OCI-LY7 (cell line): ENCODE data around the gene MLX. TPM values are rescaled to one million over a fixed set of nuclear protein-coding genes. Genes with fewer than 3 reads are reported as not detected.

ENCODE experiments used
- BruUV-seq: library from RNA; stranded (reverse); fragments of 400-500 nt; replicated peaks from 2 replicates; lab custom pipeline; 2021; lab: Mats Ljungman, UMichigan
- CTCF ChIA-PET: fragments of 300-600 bp; sonication (Branson Sonifier 250); formaldehyde crosslinking; loops from one replicate; lab custom pipeline; 2022; ENCODE audit warnings: antibody characterized with exemption; ENCODE audit not compliant: unreplicated experiment; lab: Charles Lee
- POLR2A ChIA-PET: fragments of 300-600 bp; sonication (Branson Sonifier 250); formaldehyde crosslinking; loops from one replicate; lab custom pipeline; 2022; ENCODE audit warnings: antibody characterized with exemption; lab: Charles Lee
- DNase-seq: peaks from one replicate; pipeline ENCODE4 v3.0.0-alpha.2; 2015; ENCODE audit warnings: low spot score
- H2AFZ ChIP-seq: fragments of 200-600 bp; sonication (generic), shearing (Covaris generic); 2 replicates; pipeline ENCODE4 v1.6.1; 2014; ENCODE audit warnings: mild to moderate bottlenecking, antibody characterized with exemption, low read length, moderate library complexity
- H3K27ac ChIP-seq: fragments of 200-600 bp; sonication (generic); 2 replicates; pipeline ENCODE4 v1.5.1; 2014; ENCODE audit warnings: mixed run types, low read depth, mild to moderate bottlenecking, moderate library complexity, low read length, inconsistent platforms; ENCODE audit not compliant: poor library complexity, severe bottlenecking
- H3K36me3 ChIP-seq: fragments of 200-600 bp; sonication (generic); 2 replicates; pipeline ENCODE4 v1.6.1; 2014; ENCODE audit warnings: mild to moderate bottlenecking, antibody characterized with exemption, low read length, moderate library complexity, mixed read lengths; ENCODE audit not compliant: insufficient read depth
- H3K4me1 ChIP-seq: fragments of 200-600 bp; sonication (generic); 2 replicates; pipeline ENCODE4 v1.5.1; 2014; ENCODE audit warnings: mild to moderate bottlenecking, low read length; ENCODE audit not compliant: insufficient read depth, poor library complexity, severe bottlenecking
- H3K4me2 ChIP-seq: fragments of 200-600 bp; sonication (generic); 2 replicates; pipeline ENCODE4 v1.6.1; 2014; ENCODE audit warnings: mild to moderate bottlenecking, low read length
- H3K4me3 ChIP-seq: fragments of 200-600 bp; sonication (generic); 2 replicates; pipeline ENCODE4 v1.5.1; 2014; ENCODE audit warnings: mild to moderate bottlenecking, low read depth, low read length; ENCODE audit not compliant: poor library complexity, severe bottlenecking
- H3K79me2 ChIP-seq: fragments of 200-600 bp; sonication (generic); 2 replicates; pipeline ENCODE4 v1.6.1; 2016; ENCODE audit warnings: low read depth, mild to moderate bottlenecking, low read length, moderate library complexity, mixed read lengths; ENCODE audit not compliant: insufficient read depth
- H3K9me2 ChIP-seq: fragments of 200-600 bp; sonication (generic); 2 replicates; pipeline ENCODE4 v1.6.1; 2016; ENCODE audit warnings: mild to moderate bottlenecking, low read length, mixed read lengths; ENCODE audit not compliant: insufficient read depth
- H3K9me3 ChIP-seq: fragments of 200-600 bp; sonication (generic); 2 replicates; pipeline ENCODE4 v1.6.1; 2014; ENCODE audit warnings: mild to moderate bottlenecking, mixed run types, low read length, mixed read lengths
- H4K20me1 ChIP-seq: fragments of 200-600 bp; sonication (generic); 2 replicates; pipeline ENCODE4 v1.6.1; 2014; ENCODE audit warnings: mild to moderate bottlenecking, antibody characterized with exemption, low read length, moderate library complexity, mixed read lengths; ENCODE audit not compliant: insufficient read depth
- EZH2phosphoT487 ChIP-seq: fragments of 200-600 bp; sonication (generic); IDR thresholded peaks from 2 replicates; pipeline ENCODE4 v1.6.1; 2018; ENCODE audit warnings: low read depth, borderline replicate concordance, mild to moderate bottlenecking, mixed run types, antibody characterized with exemption, low read length, moderate library complexity, mixed read lengths
- intact Hi-C: fragments of 100-400 bp; cut with micrococcal nuclease; formaldehyde crosslinking; loops from one replicate; pipeline ENCODE4 v1.10.0; 2022; ENCODE audit not compliant: unreplicated experiment
- total RNA-seq, 2 experiments: library from RNA; depleted of rRNA in 1 of 2; stranded (reverse); fragments of >200 nt in 1 of 2; shearing (Covaris generic) in 1 of 2; gene quantifications; 2 replicates each; pipeline ENCODE4 v1.2.3, GENCODE V29; 2014 to 2022
- TF ChIP-seq, protein P1 (sequence below): fragments of 200-600 bp; sonication (generic); conservative IDR thresholded peaks from 2 replicates; pipeline ENCODE4 v1.5.1; 2014; ENCODE audit warnings: mild to moderate bottlenecking, antibody characterized with exemption, low read length, moderate library complexity, mixed read lengths

The MLX gene
- total RNA-seq, 2 experiments from 2014 or later, result 33.6 to 51.2 TPM

DNA sequence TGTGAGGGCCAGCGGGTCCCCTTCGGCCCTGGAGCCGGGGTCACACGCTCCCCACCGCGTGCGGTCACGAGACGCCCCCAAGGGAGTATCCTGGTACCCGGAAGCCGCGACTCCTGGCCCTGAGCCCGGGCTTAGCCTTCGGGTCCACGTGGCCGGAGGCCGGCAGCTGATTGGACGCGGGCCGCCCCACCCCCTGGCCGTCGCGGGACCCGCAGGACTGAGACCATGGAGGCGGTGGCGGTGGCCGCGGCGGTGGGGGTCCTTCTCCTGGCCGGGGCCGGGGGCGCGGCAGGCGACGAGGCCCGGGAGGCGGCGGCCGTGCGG lies 30.9 kb upstream of the MLX start, which contains the start of gene NAGLU:
NAGLU (plus strand) TSS at position 194 of the 324 bp plus-strand sequence; CDS start at position 226, 32 bp downstream.
- Histone ChIP-seq H3K9me3 (no peaks in the 10 kb centered on the region), H4K20me1 (no peaks in the 10 kb centered on the region), H3K4me1 (peaks cover 25% of the 10 kb centered on the region), H3K27ac (peak within 1 kb of the TSS; percentile 60), H3K9me2 (no peaks in the 10 kb centered on the region), H3K4me2 (peak within 1 kb of the TSS; percentile 80), H3K36me3 (peaks cover 9% of the 10 kb centered on the region), H3K79me2 (peaks cover 4% of the 10 kb centered on the region; the same call in 1 of the 2 replicates), H3K4me3 (peak within 1 kb of the TSS; percentile 79), H2AFZ (peak within 1 kb of the TSS; percentile 66)
- no TSS peak for BruUV-seq
- peak; percentile 96 for DNase-seq
- ChIA-PET CTCF (no interaction called here), POLR2A (no interaction called here)
- intact Hi-C loops, result loop anchor here (5.0 kb wide), 1 partner anchor 404 kb away; no protein-coding TSS in a partner anchor
- no peak for TF ChIP-seq EZH2phosphoT487
- TF ChIP-seq, protein P1, sequence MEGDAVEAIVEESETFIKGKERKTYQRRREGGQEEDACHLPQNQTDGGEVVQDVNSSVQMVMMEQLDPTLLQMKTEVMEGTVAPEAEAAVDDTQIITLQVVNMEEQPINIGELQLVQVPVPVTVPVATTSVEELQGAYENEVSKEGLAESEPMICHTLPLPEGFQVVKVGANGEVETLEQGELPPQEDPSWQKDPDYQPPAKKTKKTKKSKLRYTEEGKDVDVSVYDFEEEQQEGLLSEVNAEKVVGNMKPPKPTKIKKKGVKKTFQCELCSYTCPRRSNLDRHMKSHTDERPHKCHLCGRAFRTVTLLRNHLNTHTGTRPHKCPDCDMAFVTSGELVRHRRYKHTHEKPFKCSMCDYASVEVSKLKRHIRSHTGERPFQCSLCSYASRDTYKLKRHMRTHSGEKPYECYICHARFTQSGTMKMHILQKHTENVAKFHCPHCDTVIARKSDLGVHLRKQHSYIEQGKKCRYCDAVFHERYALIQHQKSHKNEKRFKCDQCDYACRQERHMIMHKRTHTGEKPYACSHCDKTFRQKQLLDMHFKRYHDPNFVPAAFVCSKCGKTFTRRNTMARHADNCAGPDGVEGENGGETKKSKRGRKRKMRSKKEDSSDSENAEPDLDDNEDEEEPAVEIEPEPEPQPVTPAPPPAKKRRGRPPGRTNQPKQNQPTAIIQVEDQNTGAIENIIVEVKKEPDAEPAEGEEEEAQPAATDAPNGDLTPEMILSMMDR, result no peak

DNA sequence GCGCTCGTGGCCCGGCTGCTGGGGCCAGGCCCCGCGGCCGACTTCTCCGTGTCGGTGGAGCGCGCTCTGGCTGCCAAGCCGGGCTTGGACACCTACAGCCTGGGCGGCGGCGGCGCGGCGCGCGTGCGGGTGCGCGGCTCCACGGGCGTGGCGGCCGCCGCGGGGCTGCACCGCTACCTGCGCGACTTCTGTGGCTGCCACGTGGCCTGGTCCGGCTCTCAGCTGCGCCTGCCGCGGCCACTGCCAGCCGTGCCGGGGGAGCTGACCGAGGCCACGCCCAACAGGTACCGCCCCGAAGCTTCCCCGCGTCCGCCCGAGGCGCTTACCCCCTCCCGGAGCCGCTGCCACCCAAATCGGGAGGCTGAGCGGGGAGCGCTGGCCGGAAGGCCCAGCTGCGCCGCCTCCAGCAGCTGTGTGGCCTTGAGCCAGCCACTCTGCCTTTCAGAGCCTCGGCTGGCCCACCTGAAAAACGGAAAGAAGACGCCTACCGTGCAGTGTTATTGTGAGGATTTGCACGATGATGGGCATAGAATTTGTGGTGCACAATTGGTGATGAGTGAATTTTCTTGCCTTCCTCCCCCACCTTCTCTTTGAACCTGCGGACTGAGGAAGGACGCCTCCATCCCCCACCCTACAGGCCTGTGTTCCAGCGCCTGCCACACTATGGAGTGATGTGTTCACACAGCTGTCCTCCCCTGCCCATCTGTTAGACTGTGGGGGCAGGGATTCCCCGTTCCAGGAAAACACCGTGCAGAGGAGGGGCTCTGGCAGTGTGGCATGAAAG lies 30.3 kb upstream of the MLX start:
- Histone ChIP-seq H3K4me2 (peak overlapping the region; percentile 80), H3K36me3 (peaks cover 9% of the 10 kb centered on the region), H3K4me3 (peak overlapping the region; percentile 79), H2AFZ (no peak overlapping the region), H3K27ac (peak overlapping the region; percentile 31), H3K9me3 (no peaks in the 10 kb centered on the region), H4K20me1 (no peaks in the 10 kb centered on the region), H3K79me2 (peaks cover 4% of the 10 kb centered on the region; the same call in 1 of the 2 replicates), H3K9me2 (no peaks in the 10 kb centered on the region), H3K4me1 (peaks cover 24% of the 10 kb centered on the region)
- POLR2A ChIA-PET, result interaction anchor here (0.6 kb wide), 1 partner anchor 71 kb away, joined by 6 read pairs; no protein-coding TSS in a partner anchor
- TF ChIP-seq, protein P1, result no peak
- no peak for TF ChIP-seq EZH2phosphoT487
- no TSS peak for BruUV-seq
- intact Hi-C loops, result loop anchor here (5.0 kb wide), 1 partner anchor 404 kb away; no protein-coding TSS in a partner anchor
- peak; percentile 84 for DNase-seq
- CTCF ChIA-PET, result no interaction called here
